HL-60/S4 (cell line): ENCODE data around the gene TAS2R5.
"Not testable (repeated sequence)": the region's sequence is repeated elsewhere in the genome, so short reads cannot be mapped to it uniquely, and the experiment has no call there.

Experiments used
- in situ Hi-C: fragments of 300-500 bp; cut with MboI; formaldehyde crosslinking; loops from 2 replicates; pipeline ENCODE4 v1.14.3; 2022; ENCODE audit warnings: low sequenced_read_pairs

The TAS2R5 gene

GRCh38 chr7:141789917-141790316 is at the start of gene TAS2R5:
TSS of gene TAS2R5 (plus strand) at chr7:141790217. CDS start at chr7:141790362, 145 bp downstream.
- in situ Hi-C loops = no loop called here

- in situ Hi-C loops = no loop called here
These were observed 47.8 kb upstream of the TAS2R5 start for GRCh38 chr7:141742229-141742628.

GRCh38 chr7:141744131-141744530 is 45.9 kb upstream of the TAS2R5 start:
- in situ Hi-C loops = no loop called here

- in situ Hi-C loops = no loop called here
These were observed 41.6 kb upstream of the TAS2R5 start for GRCh38 chr7:141748396-141748795.

GRCh38 chr7:141751904-141752303 is 38.1 kb upstream of the TAS2R5 start:
- in situ Hi-C loops = loop anchor here (10.0 kb wide), 2 partner anchors 223 to 433 kb away; partner anchors contain the start of gene TAS2R38

GRCh38 chr7:141752634-141753033 is 37.4 kb upstream of the TAS2R5 start:
- in situ Hi-C loops = loop anchor here (10.0 kb wide), 2 partner anchors 222 to 432 kb away; partner anchors contain the start of gene TAS2R38

- in situ Hi-C loops = loop anchor here (10.0 kb wide), 2 partner anchors 220 to 430 kb away; partner anchors contain the start of gene TAS2R38
These were observed 35.1 kb upstream of the TAS2R5 start for GRCh38 chr7:141754939-141755338.

GRCh38 chr7:141763797-141764196 is 26.2 kb upstream of the TAS2R5 start, which contains the start of gene TAS2R3:
TSS of gene TAS2R3 (plus strand) at chr7:141764097. CDS start at chr7:141764159, 62 bp downstream.
- in situ Hi-C loops = no loop called here

GRCh38 chr7:141770083-141770583 is 19.9 kb upstream of the TAS2R5 start:
- in situ Hi-C loops = not testable (repeated sequence)

- in situ Hi-C loops = no loop called here
These were observed 13.6 kb upstream of the TAS2R5 start, which contains the start of gene TAS2R4 for GRCh38 chr7:141776374-141776773. TSS of gene TAS2R4 (plus strand) at chr7:141776674. CDS start at chr7:141778489, 1,815 bp downstream.

- in situ Hi-C loops = no loop called here
These were observed 4.1 kb upstream of the TAS2R5 start for GRCh38 chr7:141785706-141786552.

- in situ Hi-C loops = no loop called here
These were observed 1.7 kb upstream of the TAS2R5 start for GRCh38 chr7:141788296-141788695.

GRCh38 chr7:141792526-141792925 is 2.5 kb downstream of the TAS2R5 start:
- in situ Hi-C loops = no loop called here

- in situ Hi-C loops = no loop called here
These were observed 30.1 kb downstream of the TAS2R5 start for GRCh38 chr7:141820067-141820466.

- in situ Hi-C loops = not testable (repeated sequence)
These were observed 32.4 kb downstream of the TAS2R5 start for GRCh38 chr7:141822432-141822831.

GRCh38 chr7:141837683-141838082 is 47.7 kb downstream of the TAS2R5 start:
- in situ Hi-C loops = no loop called here

- in situ Hi-C loops = no loop called here
These were observed 48.6 kb downstream of the TAS2R5 start for GRCh38 chr7:141838581-141838980.

- in situ Hi-C loops = no loop called here
These were observed 49.2 kb downstream of the TAS2R5 start for GRCh38 chr7:141839256-141839655.

GRCh38 chr7:141840708-141841107 is 50.7 kb downstream of the TAS2R5 start:
- in situ Hi-C loops = no loop called here
